DOHH2 (cell line): Measurements from ENCODE around the gene RGS19.
A peak's percentile ranks its signal among the peaks of the same experiment; 100 is the strongest.

Source experiments
- H3F3A ChIP-seq: fragments of 200-600 bp; sonication (generic), shearing (Covaris generic); 2 replicates; pipeline ENCODE4 v1.6.0; 2016; ENCODE audit warnings: antibody characterized with exemption, mild to moderate bottlenecking; ENCODE audit not compliant: control insufficient read depth, insufficient read depth
- H3K27ac ChIP-seq: fragments of 200-600 bp; sonication (generic); 2 replicates; pipeline ENCODE4 v1.5.1; 2014; ENCODE audit warnings: low read depth, mild to moderate bottlenecking, low read length, moderate library complexity
- H3K27me3 ChIP-seq: fragments of 200-600 bp; sonication (generic); 2 replicates; pipeline ENCODE4 v1.6.1; 2014; ENCODE audit warnings: mild to moderate bottlenecking, low read length, mixed read lengths; ENCODE audit not compliant: control insufficient read depth
- H3K36me3 ChIP-seq: fragments of 200-600 bp; sonication (generic); 2 replicates; pipeline ENCODE4 v1.6.1; 2014; ENCODE audit warnings: mild to moderate bottlenecking, low read length, moderate library complexity, mixed read lengths; ENCODE audit not compliant: control insufficient read depth
- H3K4me1 ChIP-seq: fragments of 200-600 bp; sonication (generic); 2 replicates; pipeline ENCODE4 v1.6.1; 2014; ENCODE audit warnings: mild to moderate bottlenecking, low read length, mixed read lengths; ENCODE audit not compliant: control insufficient read depth
- H3K4me2 ChIP-seq: fragments of 200-600 bp; sonication (generic); 2 replicates; pipeline ENCODE4 v1.6.0; 2014; ENCODE audit warnings: mild to moderate bottlenecking, low read length, moderate library complexity
- H3K4me3 ChIP-seq: fragments of 200-600 bp; sonication (generic); 2 replicates; pipeline ENCODE4 v1.5.1; 2014; ENCODE audit warnings: mild to moderate bottlenecking, low read length, mixed read lengths
- H3K79me2 ChIP-seq: fragments of 200-600 bp; sonication (generic); 2 replicates; pipeline ENCODE4 v1.6.1; 2014; ENCODE audit warnings: mild to moderate bottlenecking, low read length, mixed read lengths; ENCODE audit not compliant: control insufficient read depth
- H3K9me2 ChIP-seq: fragments of 200-600 bp; sonication (generic); replicated peaks from 2 replicates; pipeline ENCODE4 v1.6.1; 2014; ENCODE audit warnings: mild to moderate bottlenecking, low read length, mixed read lengths; ENCODE audit not compliant: control insufficient read depth
- H3K9me3 ChIP-seq: fragments of 200-600 bp; sonication (generic); 2 replicates; pipeline ENCODE4 v1.6.1; 2014; ENCODE audit warnings: antibody characterized with exemption, low read length, mixed read lengths; ENCODE audit not compliant: control insufficient read depth, insufficient read depth
- H4K20me1 ChIP-seq: fragments of 200-600 bp; sonication (generic); 2 replicates; pipeline ENCODE4 v1.6.0; 2014; ENCODE audit warnings: low read depth, mild to moderate bottlenecking, antibody characterized with exemption, low read length, moderate library complexity; ENCODE audit not compliant: control insufficient read depth, insufficient read depth
- EZH2phosphoT487 ChIP-seq: fragments of 200-600 bp; sonication (generic); IDR thresholded peaks from 2 replicates; pipeline ENCODE4 v1.6.1; 2017; ENCODE audit warnings: borderline replicate concordance, mild to moderate bottlenecking, antibody characterized with exemption, low read length, moderate library complexity, mixed read lengths
- TF ChIP-seq, protein P1 (sequence below): fragments of 200-600 bp; sonication (generic); IDR thresholded peaks from one replicate; pipeline ENCODE4 v1.5.1; 2014; ENCODE audit warnings: antibody characterized with exemption, mild to moderate bottlenecking, low read depth, low read length; ENCODE audit not compliant: poor library complexity, severe bottlenecking

RGS19 gene

DNA sequence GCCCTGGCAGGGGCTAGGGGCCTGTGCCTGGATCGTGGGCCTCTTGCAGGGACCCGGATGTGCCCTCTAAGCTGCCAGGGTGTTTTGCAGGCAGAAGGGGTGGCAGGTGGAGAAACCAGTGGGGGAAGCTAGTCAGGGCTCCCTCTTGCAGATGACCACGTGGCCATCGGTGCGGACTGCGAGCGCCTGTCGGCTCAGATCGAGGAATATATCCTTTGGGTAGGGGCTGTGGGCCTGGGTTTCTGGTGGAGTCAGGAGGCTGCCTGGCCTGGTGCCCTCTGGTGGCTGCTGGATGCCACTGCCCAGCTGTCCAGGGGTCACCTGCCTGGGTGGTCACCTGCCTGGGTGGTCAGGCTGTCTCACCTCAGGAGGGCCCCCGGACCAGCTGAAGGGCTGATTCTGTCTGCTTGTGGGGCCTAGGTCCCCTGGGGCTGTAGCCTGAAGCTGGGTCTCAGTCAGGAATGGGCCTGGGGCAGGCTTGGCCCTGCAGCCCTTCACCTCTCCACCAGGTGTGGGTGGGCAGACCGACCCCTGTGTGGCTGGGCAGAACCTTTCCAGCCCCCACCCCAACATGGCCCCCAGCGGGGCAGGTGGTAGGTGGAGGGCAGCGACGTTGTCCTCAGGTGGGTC lies 9.6 kb downstream of the RGS19 start:
- peaks cover 31% of the 10 kb centered on the region for H3K36me3 ChIP-seq
- H3K79me2 ChIP-seq = no peaks in the 10 kb centered on the region
- no peaks in the 10 kb centered on the region for H3K27me3 ChIP-seq
- no peaks in the 10 kb centered on the region for H3K9me2 ChIP-seq
- peaks cover 61% of the 10 kb centered on the region for H3K4me1 ChIP-seq
- H3K27ac ChIP-seq = no peak overlapping the region
- H4K20me1 ChIP-seq = no peaks in the 10 kb centered on the region
- H3K9me3 ChIP-seq = no peaks in the 10 kb centered on the region
- H3F3A ChIP-seq = 0 out of 2 replicates have a peak, but pooled peaks cover 2% of the 10 kb centered on the region
- no peak overlapping the region for H3K4me2 ChIP-seq
- no peak overlapping the region for H3K4me3 ChIP-seq
- TF ChIP-seq, protein P1, sequence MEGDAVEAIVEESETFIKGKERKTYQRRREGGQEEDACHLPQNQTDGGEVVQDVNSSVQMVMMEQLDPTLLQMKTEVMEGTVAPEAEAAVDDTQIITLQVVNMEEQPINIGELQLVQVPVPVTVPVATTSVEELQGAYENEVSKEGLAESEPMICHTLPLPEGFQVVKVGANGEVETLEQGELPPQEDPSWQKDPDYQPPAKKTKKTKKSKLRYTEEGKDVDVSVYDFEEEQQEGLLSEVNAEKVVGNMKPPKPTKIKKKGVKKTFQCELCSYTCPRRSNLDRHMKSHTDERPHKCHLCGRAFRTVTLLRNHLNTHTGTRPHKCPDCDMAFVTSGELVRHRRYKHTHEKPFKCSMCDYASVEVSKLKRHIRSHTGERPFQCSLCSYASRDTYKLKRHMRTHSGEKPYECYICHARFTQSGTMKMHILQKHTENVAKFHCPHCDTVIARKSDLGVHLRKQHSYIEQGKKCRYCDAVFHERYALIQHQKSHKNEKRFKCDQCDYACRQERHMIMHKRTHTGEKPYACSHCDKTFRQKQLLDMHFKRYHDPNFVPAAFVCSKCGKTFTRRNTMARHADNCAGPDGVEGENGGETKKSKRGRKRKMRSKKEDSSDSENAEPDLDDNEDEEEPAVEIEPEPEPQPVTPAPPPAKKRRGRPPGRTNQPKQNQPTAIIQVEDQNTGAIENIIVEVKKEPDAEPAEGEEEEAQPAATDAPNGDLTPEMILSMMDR = peak; percentile 91
- TF ChIP-seq EZH2phosphoT487 = no peak

DNA sequence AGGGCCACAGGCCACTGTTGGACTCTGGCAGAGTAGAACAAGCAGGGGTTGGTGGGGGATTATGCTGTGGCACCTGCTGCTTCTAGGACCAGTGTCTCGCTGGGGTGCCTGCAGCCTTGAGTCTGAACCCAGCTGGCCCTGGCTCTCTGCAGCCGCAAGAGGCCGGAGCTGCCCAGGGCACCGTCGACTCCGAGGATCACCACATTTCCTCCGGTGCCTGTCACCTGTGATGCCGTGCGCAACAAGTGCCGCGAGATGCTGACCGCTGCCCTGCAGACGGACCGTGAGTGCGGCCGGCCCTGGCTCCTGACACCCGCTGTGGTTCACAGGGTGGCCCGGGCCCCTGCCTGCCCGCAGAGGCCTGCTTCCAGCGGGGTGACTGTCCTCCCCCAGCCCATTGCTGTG lies 10.1 kb downstream of the RGS19 start:
- Histone ChIP-seq H3K79me2 (peaks cover 3% of the 10 kb centered on the region), H3K9me2 (no peaks in the 10 kb centered on the region), H3K36me3 (peaks cover 27% of the 10 kb centered on the region), H3K9me3 (no peaks in the 10 kb centered on the region), H3K27ac (no peak overlapping the region), H3K4me3 (no peak overlapping the region), H3K4me2 (no peak overlapping the region), H4K20me1 (no peaks in the 10 kb centered on the region), H3F3A (0 out of 2 replicates have a peak, but pooled peaks cover 2% of the 10 kb centered on the region), H3K4me1 (peaks cover 66% of the 10 kb centered on the region), H3K27me3 (no peaks in the 10 kb centered on the region)
- TF ChIP-seq, protein P1 = no peak
- TF ChIP-seq EZH2phosphoT487 = no peak

DNA sequence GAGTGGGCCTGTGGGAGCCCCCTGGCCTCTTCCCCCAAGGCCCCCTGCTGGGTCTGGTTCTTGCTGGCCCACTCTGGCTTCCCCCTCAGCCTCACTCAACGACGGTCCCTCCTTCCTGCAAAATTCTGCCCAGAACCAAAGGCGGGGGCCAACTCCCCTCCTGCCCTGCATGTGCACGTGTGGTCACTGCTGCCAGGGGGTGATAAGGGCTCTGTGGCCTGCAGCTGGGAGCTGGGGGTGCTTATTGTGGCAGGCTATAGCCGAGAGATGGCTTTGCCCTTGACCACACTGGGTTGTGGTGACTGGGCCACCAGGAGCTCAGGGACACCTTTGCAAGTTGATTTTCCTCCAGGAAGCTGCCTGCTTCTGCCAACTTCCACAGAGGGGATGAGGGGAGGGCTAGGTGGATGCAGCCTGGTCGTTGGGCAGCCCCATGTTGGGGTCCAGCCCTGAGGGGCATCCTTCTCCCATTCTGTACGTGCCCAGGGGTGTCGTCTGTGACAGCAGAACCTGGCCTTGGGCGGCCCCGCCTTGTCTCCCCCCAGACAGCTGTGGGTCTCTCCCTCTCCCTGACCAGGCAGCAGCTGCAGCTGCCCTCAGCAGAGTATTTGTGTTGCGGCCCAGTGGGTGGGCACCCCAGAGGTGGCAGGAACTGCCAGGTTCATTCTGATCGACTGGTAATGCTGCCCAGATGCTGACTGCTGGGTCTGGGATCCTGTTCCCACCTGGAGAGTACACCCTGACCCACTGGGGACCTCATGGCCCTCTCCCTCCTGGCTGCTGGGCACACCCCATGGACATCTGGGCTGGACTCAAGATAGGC lies 10.7 kb downstream of the RGS19 start:
- H3K9me2 ChIP-seq = no peaks in the 10 kb centered on the region
- no peak overlapping the region for H3K27ac ChIP-seq
- TF ChIP-seq, protein P1 = no peak
- TF ChIP-seq EZH2phosphoT487 = no peak
- peaks cover 72% of the 10 kb centered on the region for H3K4me1 ChIP-seq
- H3F3A ChIP-seq = peaks cover 4% of the 10 kb centered on the region; the same call in 1 of the 2 replicates
- no peak overlapping the region for H3K4me3 ChIP-seq
- H3K36me3 ChIP-seq = peaks cover 21% of the 10 kb centered on the region
- peaks cover 9% of the 10 kb centered on the region for H3K79me2 ChIP-seq
- no peaks in the 10 kb centered on the region for H3K9me3 ChIP-seq
- no peaks in the 10 kb centered on the region for H3K27me3 ChIP-seq
- H3K4me2 ChIP-seq = no peak overlapping the region
- no peaks in the 10 kb centered on the region for H4K20me1 ChIP-seq
